GM23338 (cell line): ENCODE measurements around the gene CNDP1.

Source experiments
- CREB1 ChIP-seq: fragments of 250-450 bp; sonication (Bioruptor Pico); IDR thresholded peaks from 2 replicates; pipeline ENCODE4 v1.5.0; 2020; ENCODE audit warnings: low read depth, mild to moderate bottlenecking, moderate library complexity
- EZH2 ChIP-seq: fragments of 200-600 bp; sonication (generic); IDR thresholded peaks from one replicate; pipeline ENCODE4 v1.8.0; 2017; ENCODE audit warnings: antibody characterized with exemption, mild to moderate bottlenecking, low read depth; ENCODE audit not compliant: unreplicated experiment
- EZH2phosphoT487 ChIP-seq: fragments of 200-600 bp; sonication (generic); IDR thresholded peaks from one replicate; pipeline ENCODE4 v1.8.1; 2018; ENCODE audit warnings: antibody characterized with exemption; ENCODE audit not compliant: unreplicated experiment
- JUNB ChIP-seq: IDR thresholded peaks from one replicate; pipeline ENCODE4 v1.6.1; 2016; ENCODE audit warnings: antibody characterized with exemption; ENCODE audit not compliant: unreplicated experiment
- POLR2AphosphoS5 ChIP-seq: IDR thresholded peaks from 2 replicates; pipeline ENCODE4 v1.6.1; 2016; ENCODE audit warnings: antibody characterized with exemption, low read depth
- STAT1 ChIP-seq: IDR thresholded peaks from one replicate; pipeline ENCODE4 v1.6.1; 2016; ENCODE audit warnings: antibody characterized with exemption; ENCODE audit not compliant: unreplicated experiment
- ZNF114 ChIP-seq: fragments of 250-450 bp; sonication (Bioruptor Pico); IDR thresholded peaks from 2 replicates; pipeline ENCODE4 v1.5.0; 2020; ENCODE audit warnings: mild to moderate bottlenecking, moderate library complexity
- TF ChIP-seq, protein P1 (sequence below), 2 experiments: fragments of 200-600 bp in 1 of 2; sonication (generic) in 1 of 2; conservative IDR thresholded peaks; 2 replicates each; pipeline versions ENCODE4 v1.5.1 to v1.6.1; 2016 to 2017; ENCODE audit warnings: antibody characterized with exemption in 2 of 2, low read depth in 2 of 2, mild to moderate bottlenecking in 2 of 2, moderate library complexity in 1 of 2
- TF ChIP-seq, protein P2 (sequence below): IDR thresholded peaks from one replicate; pipeline ENCODE4 v1.6.1; 2018; ENCODE audit warnings: antibody characterized with exemption; ENCODE audit not compliant: unreplicated experiment

DNA sequence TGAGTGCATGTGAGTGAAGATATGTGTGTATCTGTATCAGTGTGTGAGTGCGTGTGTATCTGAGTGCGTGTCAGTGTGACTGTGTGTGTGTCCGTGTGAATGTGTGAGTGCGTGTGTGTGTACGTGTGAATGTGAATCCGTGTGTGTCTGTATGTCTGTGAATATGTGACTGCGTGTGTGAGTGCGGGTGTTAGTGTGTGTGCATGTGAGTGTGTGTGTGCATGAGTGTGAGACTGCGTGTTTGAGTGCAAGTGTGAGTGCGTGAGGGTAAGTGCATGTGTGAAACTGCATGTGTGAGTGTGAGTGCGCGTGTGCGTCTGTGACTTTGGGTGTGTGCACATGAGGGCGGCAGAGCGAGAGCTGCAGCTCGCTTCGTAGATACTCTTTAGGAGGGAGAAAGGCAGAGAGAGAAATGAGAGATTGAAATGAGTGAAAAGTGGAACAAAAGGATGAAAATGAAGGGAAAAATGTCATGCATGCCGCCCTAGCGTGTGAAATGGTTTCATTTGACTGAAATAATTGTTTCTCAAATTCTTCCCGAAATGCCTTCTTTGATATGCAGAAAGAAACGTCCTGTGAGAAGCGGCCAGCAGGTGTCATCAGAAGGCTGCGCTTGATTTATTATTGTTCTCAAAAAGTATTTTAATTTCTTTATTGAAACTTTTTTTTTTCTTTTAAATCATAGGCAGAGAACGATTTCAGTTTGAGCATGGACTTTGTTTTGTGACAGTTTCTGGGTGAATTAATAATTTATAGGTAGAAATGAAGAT lies 88.9 kb downstream of the CNDP1 start:
- TF ChIP-seq JUNB (no peak), EZH2 (no peak), CREB1 (no peak), POLR2AphosphoS5 (no peak), ZNF114 (CRISPR knock-in tag) (no peak), EZH2phosphoT487 (no peak), STAT1 (no peak)
- TF ChIP-seq, protein P1, sequence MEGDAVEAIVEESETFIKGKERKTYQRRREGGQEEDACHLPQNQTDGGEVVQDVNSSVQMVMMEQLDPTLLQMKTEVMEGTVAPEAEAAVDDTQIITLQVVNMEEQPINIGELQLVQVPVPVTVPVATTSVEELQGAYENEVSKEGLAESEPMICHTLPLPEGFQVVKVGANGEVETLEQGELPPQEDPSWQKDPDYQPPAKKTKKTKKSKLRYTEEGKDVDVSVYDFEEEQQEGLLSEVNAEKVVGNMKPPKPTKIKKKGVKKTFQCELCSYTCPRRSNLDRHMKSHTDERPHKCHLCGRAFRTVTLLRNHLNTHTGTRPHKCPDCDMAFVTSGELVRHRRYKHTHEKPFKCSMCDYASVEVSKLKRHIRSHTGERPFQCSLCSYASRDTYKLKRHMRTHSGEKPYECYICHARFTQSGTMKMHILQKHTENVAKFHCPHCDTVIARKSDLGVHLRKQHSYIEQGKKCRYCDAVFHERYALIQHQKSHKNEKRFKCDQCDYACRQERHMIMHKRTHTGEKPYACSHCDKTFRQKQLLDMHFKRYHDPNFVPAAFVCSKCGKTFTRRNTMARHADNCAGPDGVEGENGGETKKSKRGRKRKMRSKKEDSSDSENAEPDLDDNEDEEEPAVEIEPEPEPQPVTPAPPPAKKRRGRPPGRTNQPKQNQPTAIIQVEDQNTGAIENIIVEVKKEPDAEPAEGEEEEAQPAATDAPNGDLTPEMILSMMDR (conservative IDR thresholded peaks at IDR 0.05; ENCODE audit: low read depth in 2 of 2): peak; percentile 58 to 61
- TF ChIP-seq, protein P2, sequence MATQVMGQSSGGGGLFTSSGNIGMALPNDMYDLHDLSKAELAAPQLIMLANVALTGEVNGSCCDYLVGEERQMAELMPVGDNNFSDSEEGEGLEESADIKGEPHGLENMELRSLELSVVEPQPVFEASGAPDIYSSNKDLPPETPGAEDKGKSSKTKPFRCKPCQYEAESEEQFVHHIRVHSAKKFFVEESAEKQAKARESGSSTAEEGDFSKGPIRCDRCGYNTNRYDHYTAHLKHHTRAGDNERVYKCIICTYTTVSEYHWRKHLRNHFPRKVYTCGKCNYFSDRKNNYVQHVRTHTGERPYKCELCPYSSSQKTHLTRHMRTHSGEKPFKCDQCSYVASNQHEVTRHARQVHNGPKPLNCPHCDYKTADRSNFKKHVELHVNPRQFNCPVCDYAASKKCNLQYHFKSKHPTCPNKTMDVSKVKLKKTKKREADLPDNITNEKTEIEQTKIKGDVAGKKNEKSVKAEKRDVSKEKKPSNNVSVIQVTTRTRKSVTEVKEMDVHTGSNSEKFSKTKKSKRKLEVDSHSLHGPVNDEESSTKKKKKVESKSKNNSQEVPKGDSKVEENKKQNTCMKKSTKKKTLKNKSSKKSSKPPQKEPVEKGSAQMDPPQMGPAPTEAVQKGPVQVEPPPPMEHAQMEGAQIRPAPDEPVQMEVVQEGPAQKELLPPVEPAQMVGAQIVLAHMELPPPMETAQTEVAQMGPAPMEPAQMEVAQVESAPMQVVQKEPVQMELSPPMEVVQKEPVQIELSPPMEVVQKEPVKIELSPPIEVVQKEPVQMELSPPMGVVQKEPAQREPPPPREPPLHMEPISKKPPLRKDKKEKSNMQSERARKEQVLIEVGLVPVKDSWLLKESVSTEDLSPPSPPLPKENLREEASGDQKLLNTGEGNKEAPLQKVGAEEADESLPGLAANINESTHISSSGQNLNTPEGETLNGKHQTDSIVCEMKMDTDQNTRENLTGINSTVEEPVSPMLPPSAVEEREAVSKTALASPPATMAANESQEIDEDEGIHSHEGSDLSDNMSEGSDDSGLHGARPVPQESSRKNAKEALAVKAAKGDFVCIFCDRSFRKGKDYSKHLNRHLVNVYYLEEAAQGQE: no peak
